Trophoblast cell (in vitro differentiated cells and primary cell): Measurements from ENCODE around the gene MLLT6.

ENCODE experiments used
- DNase-seq, 2 donors: peaks; one replicate each; pipeline ENCODE4 v3.0.0-alpha.2; 2016
- H2AFZ ChIP-seq: 2 replicates; pipeline ENCODE4 v1.6.1; 2013; ENCODE audit warnings: low read length, moderate library complexity, mild to moderate bottlenecking; ENCODE audit not compliant: insufficient read depth, poor library complexity
- H2AK5ac ChIP-seq: 2 replicates; pipeline ENCODE4 v1.6.1; 2013; ENCODE audit warnings: mild to moderate bottlenecking, low read length
- H2BK120ac ChIP-seq: 2 replicates; pipeline ENCODE4 v1.6.1; 2013; ENCODE audit warnings: low read length, mild to moderate bottlenecking, moderate library complexity; ENCODE audit not compliant: insufficient read depth, poor library complexity
- H2BK12ac ChIP-seq: 2 replicates; pipeline ENCODE4 v1.6.1; 2013; ENCODE audit warnings: mild to moderate bottlenecking, low read length, moderate library complexity
- H2BK5ac ChIP-seq: 2 replicates; pipeline ENCODE4 v1.6.1; 2013; ENCODE audit warnings: low read length, low read depth, moderate library complexity, mild to moderate bottlenecking; ENCODE audit not compliant: poor library complexity
- H3K14ac ChIP-seq: 2 replicates; pipeline ENCODE4 v1.6.1; 2013; ENCODE audit warnings: mild to moderate bottlenecking, low read length
- H3K18ac ChIP-seq: 2 replicates; pipeline ENCODE4 v1.6.1; 2013; ENCODE audit warnings: mild to moderate bottlenecking, low read length
- H3K23ac ChIP-seq: 2 replicates; pipeline ENCODE4 v1.6.1; 2013; ENCODE audit warnings: low read length
- H3K27ac ChIP-seq: 2 replicates; pipeline ENCODE4 v1.5.1; 2013; ENCODE audit warnings: low read depth, mild to moderate bottlenecking, inconsistent platforms, low read length, moderate library complexity
- H3K27me3 ChIP-seq: 2 replicates; pipeline ENCODE4 v1.6.1; 2013; ENCODE audit warnings: inconsistent platforms, mild to moderate bottlenecking, low read length, moderate library complexity; ENCODE audit not compliant: insufficient read depth
- H3K36me3 ChIP-seq, 2 experiments: 1 replicate in 1 of 2; 2 replicates in 1 of 2; pipeline ENCODE4 v1.6.1; 2013; ENCODE audit warnings: low read length in 2 of 2, mild to moderate bottlenecking in 2 of 2, moderate library complexity in 1 of 2; ENCODE audit not compliant: insufficient read depth in 2 of 2, control insufficient read depth in 1 of 2
- H3K4ac ChIP-seq: 2 replicates; pipeline ENCODE4 v1.6.1; 2013; ENCODE audit warnings: low read depth, mild to moderate bottlenecking, low read length, moderate library complexity
- H3K4me1 ChIP-seq, 2 experiments: 1 replicate in 1 of 2; 2 replicates in 1 of 2; pipeline ENCODE4 v1.6.1; 2013; ENCODE audit warnings: low read length in 2 of 2, mild to moderate bottlenecking in 2 of 2, moderate library complexity in 1 of 2; ENCODE audit not compliant: insufficient read depth in 2 of 2, control insufficient read depth in 1 of 2
- H3K4me2 ChIP-seq: 2 replicates; pipeline ENCODE4 v1.6.1; 2013; ENCODE audit warnings: inconsistent platforms, mild to moderate bottlenecking, low read length, moderate library complexity
- H3K4me3 ChIP-seq: 2 replicates; pipeline ENCODE4 v1.5.1; 2013; ENCODE audit warnings: mild to moderate bottlenecking, low read depth, low read length, inconsistent platforms
- H3K79me1 ChIP-seq: one replicate; pipeline ENCODE4 v1.6.1; 2013; ENCODE audit warnings: low read length
- H3K79me2 ChIP-seq: 2 replicates; pipeline ENCODE4 v1.6.1; 2013; ENCODE audit warnings: low read length, mild to moderate bottlenecking; ENCODE audit not compliant: control insufficient read depth, insufficient read depth, poor library complexity
- H3K9ac ChIP-seq: 2 replicates; pipeline ENCODE4 v1.6.1; 2013; ENCODE audit warnings: mild to moderate bottlenecking, low read length
- H3K9me3 ChIP-seq: 2 replicates; pipeline ENCODE4 v1.6.1; 2013; ENCODE audit warnings: low read depth, mild to moderate bottlenecking, control low read depth, inconsistent platforms, low read length; ENCODE audit not compliant: insufficient read depth
- H4K12ac ChIP-seq: 2 replicates; pipeline ENCODE4 v1.6.1; 2013; ENCODE audit warnings: low read depth, mild to moderate bottlenecking, low read length, moderate library complexity
- H4K8ac ChIP-seq: 2 replicates; pipeline ENCODE4 v1.6.1; 2013; ENCODE audit warnings: low read depth, mild to moderate bottlenecking, low read length, moderate library complexity
- H4K91ac ChIP-seq: one replicate; pipeline ENCODE4 v1.6.1; 2013; ENCODE audit warnings: low read depth, mild to moderate bottlenecking, low read length, moderate library complexity
- WGBS: extraction: QIAGEN DNeasy Blood & Tissue Kit; methylation state at CpG from one replicate; pipeline ENCODE4 v1.1.7; 2013; ENCODE audit warnings: missing lambda C conversion rate; ENCODE audit not compliant: insufficient read length, insufficient coverage; ENCODE audit errors: extremely low coverage; 5-methylcytosine and 5-hydroxymethylcytosine counted together

The MLLT6 gene

GRCh38 chr17:38752308-38753070, 47.4 kb downstream of the MLLT6 start, which contains the start of gene PSMB3:
TSS of gene PSMB3 (plus strand) at chr17:38752741. CDS start at chr17:38752827, 86 bp downstream.
- Histone ChIP-seq H3K27ac (peak within 1 kb of the TSS; percentile 38), H2AK5ac (peak within 1 kb of the TSS; percentile 67), H3K4me2 (peak within 1 kb of the TSS; percentile 94), H3K14ac (peak within 1 kb of the TSS; percentile 79), H3K18ac (peak within 1 kb of the TSS; percentile 42), H2AFZ (peak within 1 kb of the TSS; percentile 67), H2BK120ac (peak within 1 kb of the TSS; percentile 63), H4K91ac (peak within 1 kb of the TSS; percentile 68), H3K36me3 (peaks cover 20 to 25% of the 10 kb centered on the region in 2 experiments), H3K4ac (peak within 1 kb of the TSS; percentile 66), H3K27me3 (no peaks in the 10 kb centered on the region), H4K12ac (peak within 1 kb of the TSS; percentile 68), H3K9ac (peak within 1 kb of the TSS; percentile 98), H2BK12ac (no peak within 1 kb of the TSS), H3K9me3 (no peaks in the 10 kb centered on the region), H3K4me3 (peak within 1 kb of the TSS; percentile 94), H3K79me2 (peaks cover 22% of the 10 kb centered on the region), H3K4me1 (peaks cover 7 to 11% of the 10 kb centered on the region in 2 experiments), H3K23ac (no peak within 1 kb of the TSS), H2BK5ac (peak within 1 kb of the TSS; percentile 32), H4K8ac (peak within 1 kb of the TSS; percentile 90), H3K79me1 (peaks cover 30% of the 10 kb centered on the region)
- WGBS = no CpG with 5 or more reads among the region's 44 CpGs
- DNase-seq = peak; percentile 100

GRCh38 chr17:38753071-38753506, 48.0 kb downstream of the MLLT6 start:
- H3K14ac ChIP-seq = peak overlapping the region; percentile 79
- peak overlapping the region; percentile 60 for H2AFZ ChIP-seq
- no peak overlapping the region for H3K23ac ChIP-seq
- WGBS = no CpG with 5 or more reads among the region's 22 CpGs
- H3K4me1 ChIP-seq = peaks cover 7 to 11% of the 10 kb centered on the region in 2 experiments
- peak overlapping the region; percentile 32 for H2BK5ac ChIP-seq
- H3K36me3 ChIP-seq = peaks cover 22 to 29% of the 10 kb centered on the region in 2 experiments
- peaks cover 17% of the 10 kb centered on the region for H3K79me2 ChIP-seq
- H4K8ac ChIP-seq = peak overlapping the region; percentile 90
- peak overlapping the region; percentile 42 for H3K18ac ChIP-seq
- peaks cover 24% of the 10 kb centered on the region for H3K79me1 ChIP-seq
- peak overlapping the region; percentile 66 for H3K4ac ChIP-seq
- no peak for DNase-seq
- peak overlapping the region; percentile 38 for H3K27ac ChIP-seq
- H3K4me3 ChIP-seq = peak overlapping the region; percentile 94
- peak overlapping the region; percentile 68 for H4K91ac ChIP-seq
- H2AK5ac ChIP-seq = peak overlapping the region; percentile 67
- H3K9ac ChIP-seq = peak overlapping the region; percentile 98
- peak overlapping the region; percentile 63 for H2BK120ac ChIP-seq
- no peak overlapping the region for H2BK12ac ChIP-seq
- no peaks in the 10 kb centered on the region for H3K27me3 ChIP-seq
- H3K4me2 ChIP-seq = peak overlapping the region; percentile 83
- no peaks in the 10 kb centered on the region for H3K9me3 ChIP-seq
- peak overlapping the region; percentile 68 for H4K12ac ChIP-seq

GRCh38 chr17:38761612-38762011, 56.5 kb downstream of the MLLT6 start:
- Histone ChIP-seq H3K18ac (no peak overlapping the region), H3K4ac (no peak overlapping the region), H2BK120ac (no peak overlapping the region), H3K27me3 (no peaks in the 10 kb centered on the region), H2AFZ (no peak overlapping the region), H3K79me1 (no peaks in the 10 kb centered on the region), H3K9me3 (no peaks in the 10 kb centered on the region), H2AK5ac (no peak overlapping the region), H2BK12ac (no peak overlapping the region), H3K9ac (no peak overlapping the region), H4K91ac (no peak overlapping the region), H3K23ac (no peak overlapping the region), H3K4me3 (no peak overlapping the region), H2BK5ac (no peak overlapping the region), H4K12ac (no peak overlapping the region), H3K36me3 (peaks cover 51 to 67% of the 10 kb centered on the region in 2 experiments), H3K4me1 (no peaks in the 10 kb centered on the region), H4K8ac (no peak overlapping the region), H3K27ac (no peak overlapping the region), H3K4me2 (no peak overlapping the region), H3K14ac (no peak overlapping the region), H3K79me2 (no peaks in the 10 kb centered on the region)
- peak; percentile 10 to 31 for DNase-seq
- no CpG with 5 or more reads among the region's 4 CpGs for WGBS

GRCh38 chr17:38762231-38762630, 57.2 kb downstream of the MLLT6 start:
- H2BK12ac ChIP-seq = no peak overlapping the region
- H3K9me3 ChIP-seq = no peaks in the 10 kb centered on the region
- no peak overlapping the region for H3K4me2 ChIP-seq
- no peak overlapping the region for H2BK120ac ChIP-seq
- H3K79me2 ChIP-seq = no peaks in the 10 kb centered on the region
- no CpG with 5 or more reads among the region's 3 CpGs for WGBS
- H3K14ac ChIP-seq = no peak overlapping the region
- no peak overlapping the region for H4K8ac ChIP-seq
- H4K12ac ChIP-seq = no peak overlapping the region
- H3K18ac ChIP-seq = no peak overlapping the region
- H3K36me3 ChIP-seq = peaks cover 52 to 68% of the 10 kb centered on the region in 2 experiments
- H2AK5ac ChIP-seq = no peak overlapping the region
- no peak overlapping the region for H3K27ac ChIP-seq
- no peak overlapping the region for H3K4me3 ChIP-seq
- no peak overlapping the region for H3K4ac ChIP-seq
- H3K9ac ChIP-seq = no peak overlapping the region
- no peaks in the 10 kb centered on the region for H3K27me3 ChIP-seq
- no peaks in the 10 kb centered on the region for H3K79me1 ChIP-seq
- H4K91ac ChIP-seq = no peak overlapping the region
- no peak for DNase-seq
- H2AFZ ChIP-seq = no peak overlapping the region
- no peaks in the 10 kb centered on the region for H3K4me1 ChIP-seq
- no peak overlapping the region for H3K23ac ChIP-seq
- no peak overlapping the region for H2BK5ac ChIP-seq
